ENCODE data around the gene CSH1.

Gene CSH1

DNA sequence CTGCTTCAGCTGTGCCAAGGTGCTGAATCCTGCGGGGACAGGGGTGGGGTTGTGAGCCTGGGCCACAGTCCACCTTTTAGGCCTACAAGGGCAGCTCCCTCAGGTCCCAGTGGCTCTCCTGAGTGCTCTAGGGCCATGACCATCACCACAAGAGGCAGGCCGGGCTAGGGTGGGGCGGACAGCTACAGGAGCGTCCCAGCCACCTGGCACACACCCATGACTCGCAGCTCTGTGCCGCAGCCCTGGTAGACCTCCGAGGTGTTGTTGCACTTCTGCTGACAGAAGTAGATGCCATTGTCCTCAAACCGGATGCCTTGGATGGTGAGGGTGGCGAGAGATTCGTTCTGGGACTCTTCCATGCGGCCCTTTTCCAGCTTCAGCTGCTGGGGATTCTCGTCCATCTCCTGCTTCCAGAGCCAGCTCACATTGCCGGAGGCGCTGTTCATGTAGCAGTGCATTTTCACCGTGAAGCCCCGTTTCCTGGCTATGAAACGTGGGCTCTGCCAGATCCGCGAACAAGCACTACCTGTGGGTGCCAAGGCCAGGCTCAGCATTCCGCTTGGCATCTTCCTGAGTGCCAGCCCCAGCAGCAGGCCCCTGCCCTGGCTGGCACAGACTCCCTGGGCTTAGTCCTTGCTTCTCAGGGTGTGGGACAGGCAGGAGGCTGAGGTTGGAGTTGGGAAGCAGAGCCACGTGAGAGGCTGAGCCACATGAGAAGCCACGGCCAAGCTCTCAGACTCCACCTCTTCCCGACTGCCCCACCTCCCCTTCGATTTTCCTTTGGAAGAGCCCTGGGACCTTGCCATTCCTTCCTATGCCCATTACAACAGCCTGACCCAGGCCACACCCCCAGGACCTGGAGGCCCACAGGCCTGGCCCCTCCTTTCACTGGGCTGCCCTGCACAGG, 33.7 kb upstream of the CSH1 start:
- POLR2A ChIA-PET: interaction anchor here (0.5 to 0.6 kb wide), 2 partner anchors 90 to 209 kb away, joined by 3 read pairs; partner anchors contain the start of gene ICAM2
- CTCF ChIA-PET: interaction anchor here (1.0 to 8.6 kb wide), 10 partner anchors 11 to 203 kb away, joined by 3 to 121 read pairs (median 6); partner anchors contain the start of genes CSHL1, GH1 and ICAM2
- DNase-seq (ENCODE audit: extremely low spot score): no peak
- no peak for TF ChIP-seq CTCF (IDR thresholded peaks at IDR 0.05; ENCODE audit: control extremely low read depth, extremely low read depth, low read depth, missing control alignments)

GRCh38 chr17:63928966-63929695, 32.8 kb upstream of the CSH1 start:
- POLR2A ChIA-PET: no interaction called here
- CTCF ChIA-PET: interaction anchor here (1.0 to 8.6 kb wide), 11 partner anchors 10 to 204 kb away, joined by 3 to 121 read pairs (median 5); partner anchors contain the start of genes GH1 and ICAM2
- TF ChIP-seq CTCF (IDR thresholded peaks at IDR 0.05; ENCODE audit: control extremely low read depth, extremely low read depth, low read depth, missing control alignments): no peak
- DNase-seq (ENCODE audit: extremely low spot score): no peak

- DNase-seq (ENCODE audit: extremely low spot score): no peak
- no peak for TF ChIP-seq CTCF (IDR thresholded peaks at IDR 0.05; ENCODE audit: control extremely low read depth, extremely low read depth, low read depth, missing control alignments)
- POLR2A ChIA-PET: interaction anchor here (0.6 to 1.0 kb wide), 3 partner anchors 12 to 202 kb away, joined by 3 to 4 read pairs (median 3); no protein-coding TSS in a partner anchor
- CTCF ChIA-PET: interaction anchor here (1.0 to 8.6 kb wide), 10 partner anchors 9 to 205 kb away, joined by 3 to 121 read pairs (median 5); partner anchors contain the start of gene GH1
These were observed 31.8 kb upstream of the CSH1 start for GRCh38 chr17:63928172-63928666.

DNA sequence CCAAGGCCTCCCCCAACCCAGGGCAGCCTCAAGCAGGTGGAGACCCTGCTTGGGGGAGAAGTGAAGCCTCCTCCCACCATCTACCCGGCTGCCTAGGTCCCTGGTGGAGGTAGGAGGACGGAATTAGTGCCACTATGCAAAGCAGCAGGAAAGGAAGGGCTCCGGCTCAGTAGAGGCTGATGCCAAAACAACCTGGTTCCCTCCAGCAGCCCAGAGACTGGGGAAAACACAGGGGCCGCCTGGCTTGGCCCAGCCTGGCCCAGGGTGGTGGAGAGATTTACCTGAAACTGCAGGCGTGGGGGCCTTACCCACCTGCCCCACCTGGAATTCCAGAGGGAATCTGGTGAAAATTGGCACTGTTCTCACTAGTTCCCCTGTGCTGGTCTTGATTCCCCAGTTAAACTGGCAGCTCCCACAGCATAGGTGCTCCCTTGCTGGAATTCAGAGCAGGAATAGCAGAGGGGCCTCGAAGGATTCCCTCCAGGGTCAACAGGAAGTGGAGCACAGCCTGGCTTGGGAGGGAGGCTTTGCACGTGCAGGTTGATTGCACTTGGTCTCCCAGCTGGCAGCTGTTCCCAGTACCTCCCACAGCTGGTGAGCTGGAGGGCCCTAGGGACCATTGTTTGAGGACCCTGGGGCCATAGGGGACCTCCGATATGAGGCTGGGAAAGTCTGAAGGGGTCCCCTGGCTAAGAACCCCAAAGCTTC, 31.2 kb upstream of the CSH1 start:
- TF ChIP-seq CTCF (IDR thresholded peaks at IDR 0.05; ENCODE audit: control extremely low read depth, extremely low read depth, low read depth, missing control alignments): no peak
- CTCF ChIA-PET: interaction anchor here (1.0 to 8.6 kb wide), 9 partner anchors 9 to 204 kb away, joined by 3 to 121 read pairs (median 5); partner anchors contain the start of gene GH1
- POLR2A ChIA-PET: interaction anchor here (0.6 to 1.0 kb wide), 3 partner anchors 12 to 203 kb away, joined by 3 to 4 read pairs (median 3); no protein-coding TSS in a partner anchor
- no peak for DNase-seq (ENCODE audit: extremely low spot score)

DNA sequence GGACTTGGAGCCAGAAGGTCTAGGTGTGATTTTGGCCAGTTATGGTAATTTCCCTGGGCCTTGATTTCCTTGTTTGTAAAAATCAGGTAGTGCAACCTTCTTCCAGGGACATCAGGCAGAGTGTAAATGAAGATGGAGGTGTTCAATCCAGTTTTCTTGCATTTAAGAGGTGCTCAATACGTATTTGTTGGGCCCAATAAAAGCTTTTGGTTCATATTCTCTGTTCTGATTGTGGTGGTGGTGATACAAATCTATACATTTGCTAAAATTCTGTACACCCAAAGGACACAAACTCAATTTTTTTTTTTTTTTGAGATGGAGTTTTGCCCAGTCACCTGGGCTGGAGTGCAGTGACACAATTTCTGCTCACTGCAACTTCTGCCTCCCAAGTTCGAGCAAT, 29.8 kb upstream of the CSH1 start:
- ChIA-PET POLR2A (no interaction called here), CTCF (interaction anchor here (0.6 to 4.3 kb wide), 6 partner anchors 15 to 246 kb away, joined by 3 to 33 read pairs (median 6); partner anchors contain the start of gene CSHL1)
- TF ChIP-seq CTCF (IDR thresholded peaks at IDR 0.05; ENCODE audit: control extremely low read depth, extremely low read depth, low read depth, missing control alignments): no peak
- DNase-seq (ENCODE audit: extremely low spot score): no peak
